GM10266 (cell line): ENCODE results near the gene KASH5.
"Not testable (repeated sequence)": the region's sequence is repeated elsewhere in the genome, so short reads cannot be mapped to it uniquely, and the experiment has no call there.

ENCODE experiments used
- DNase-seq: peaks from one replicate; pipeline ENCODE4 v3.0.0; 2012; ENCODE audit errors: extremely low spot score
- CTCF ChIP-seq: IDR thresholded peaks from 2 replicates; pipeline ENCODE4 v1.5.1; 2012; ENCODE audit warnings: mild to moderate bottlenecking, low read depth; ENCODE audit not compliant: control insufficient read depth, insufficient read depth; ENCODE audit errors: missing control alignments

Gene KASH5

GRCh38 chr19:49362929-49363267 is 25.2 kb upstream of the KASH5 start:
- DNase-seq, result peak; percentile 46
- no peak for TF ChIP-seq CTCF

- DNase-seq, result peak; percentile 96
- TF ChIP-seq CTCF, result no peak
Observed at GRCh38 chr19:49363268-49364082, 24.6 kb upstream of the KASH5 start, which contains the start of gene DKKL1. TSS of gene DKKL1 (plus strand) at chr19:49363877. CDS start at chr19:49363999, 122 bp downstream.

- TF ChIP-seq CTCF, result no peak
- DNase-seq, result no peak
Observed at GRCh38 chr19:49364083-49364737, 23.8 kb upstream of the KASH5 start.

- no peak for TF ChIP-seq CTCF
- DNase-seq, result no peak
Observed at GRCh38 chr19:49366110-49366509, 21.9 kb upstream of the KASH5 start.

- no peak for DNase-seq
- no peak for TF ChIP-seq CTCF
Observed at GRCh38 chr19:49368711-49369358, 19.2 kb upstream of the KASH5 start.

GRCh38 chr19:49371184-49371583 is 16.9 kb upstream of the KASH5 start:
- no peak for TF ChIP-seq CTCF
- DNase-seq, result no peak

GRCh38 chr19:49373174-49373573 is 14.9 kb upstream of the KASH5 start:
- DNase-seq, result not testable (repeated sequence)
